GM21423 (cell line): ENCODE data around the gene ST3GAL3.
"Not testable (repeated sequence)": the region's sequence is repeated elsewhere in the genome, so short reads cannot be mapped to it uniquely, and the experiment has no call there.

ENCODE experiments used
- ATAC-seq: cut with Tn5 transposase; IDR thresholded peaks from one replicate; pipeline ENCODE4 v1.9.1; 2021; ENCODE audit warnings: mild to moderate bottlenecking, moderate library complexity; ENCODE audit not compliant: unreplicated experiment

ST3GAL3 gene

GRCh38 chr1:43817304-43817939 lies 110.1 kb downstream of the ST3GAL3 start:
- no peak for ATAC-seq

GRCh38 chr1:43818691-43819090 lies 111.4 kb downstream of the ST3GAL3 start:
- ATAC-seq, result no peak

- no peak for ATAC-seq
Observed at GRCh38 chr1:43819357-43819756, 112.0 kb downstream of the ST3GAL3 start.

GRCh38 chr1:43821471-43821870 lies 114.1 kb downstream of the ST3GAL3 start:
- ATAC-seq, result no peak

- no peak for ATAC-seq
Observed at GRCh38 chr1:43822040-43822690, 114.8 kb downstream of the ST3GAL3 start.

GRCh38 chr1:43824795-43825194 lies 117.5 kb downstream of the ST3GAL3 start:
- no peak for ATAC-seq

GRCh38 chr1:43828574-43828973 lies 121.2 kb downstream of the ST3GAL3 start:
- no peak for ATAC-seq

GRCh38 chr1:43830802-43831201 lies 123.5 kb downstream of the ST3GAL3 start:
- ATAC-seq, result no peak

GRCh38 chr1:43831851-43832250 lies 124.5 kb downstream of the ST3GAL3 start:
- ATAC-seq, result no peak

GRCh38 chr1:43832255-43832654 lies 124.9 kb downstream of the ST3GAL3 start:
- no peak for ATAC-seq

GRCh38 chr1:43832998-43833397 lies 125.7 kb downstream of the ST3GAL3 start:
- no peak for ATAC-seq

- not testable (repeated sequence) for ATAC-seq
Observed at GRCh38 chr1:43833902-43834279, 126.6 kb downstream of the ST3GAL3 start.

- no peak for ATAC-seq
Observed at GRCh38 chr1:43834280-43835081, 127.1 kb downstream of the ST3GAL3 start.

GRCh38 chr1:43835082-43836021 lies 128.0 kb downstream of the ST3GAL3 start:
- no peak for ATAC-seq

GRCh38 chr1:43836267-43836951 lies 129.1 kb downstream of the ST3GAL3 start:
- peak; percentile 46 for ATAC-seq

- ATAC-seq, result no peak
Observed at GRCh38 chr1:43839056-43839455, 131.7 kb downstream of the ST3GAL3 start.

GRCh38 chr1:43841321-43842174 lies 134.2 kb downstream of the ST3GAL3 start:
- no peak for ATAC-seq

GRCh38 chr1:43842175-43842498 lies 134.8 kb downstream of the ST3GAL3 start:
- ATAC-seq, result no peak

GRCh38 chr1:43843684-43844083 lies 136.3 kb downstream of the ST3GAL3 start:
- no peak for ATAC-seq
